Activated T-cell treated with anti-CD3 and anti-CD28 coated beads for 1 hour (primary cell): ENCODE measurements around the gene ZNF536.

Experiments
- DNase-seq: peaks from one replicate; pipeline ENCODE4 v3.0.0-alpha.2; 2020; ENCODE audit warnings: low read depth

ZNF536 gene

GRCh38 chr19:30606114-30607050 lies 234.2 kb downstream of the ZNF536 start:
- DNase-seq = no peak
